NCI-H128 (cell line): ENCODE measurements around the gene ACP7.
"Not testable (repeated sequence)": the region's sequence is repeated elsewhere in the genome, so short reads cannot be mapped to it uniquely, and the experiment has no call there.

ENCODE experiments used
- DNase-seq: peaks from one replicate; lab custom pipeline; 2025; ENCODE audit not compliant: unreplicated experiment; lab: John Stamatoyannopoulos, UW

The ACP7 gene

GRCh38 chr19:39077323-39077722 lies 6.8 kb upstream of the ACP7 start:
- no peak for DNase-seq

GRCh38 chr19:39078436-39079200 lies 5.5 kb upstream of the ACP7 start:
- no peak for DNase-seq

- no peak for DNase-seq
These were observed 3.7 kb upstream of the ACP7 start for GRCh38 chr19:39080431-39080830.

GRCh38 chr19:39082167-39082566 lies 2.0 kb upstream of the ACP7 start:
- DNase-seq: no peak

GRCh38 chr19:39082745-39083598 lies 1.2 kb upstream of the ACP7 start:
- DNase-seq: no peak

GRCh38 chr19:39083599-39083982 lies 577 bp upstream of the ACP7 start:
- no peak for DNase-seq

GRCh38 chr19:39084732-39085080 lies 538 bp downstream of the ACP7 start:
- no peak for DNase-seq

- no peak for DNase-seq
These were observed 1.2 kb downstream of the ACP7 start for GRCh38 chr19:39085392-39085791.

- no peak for DNase-seq
These were observed 2.2 kb downstream of the ACP7 start for GRCh38 chr19:39086386-39086785.

GRCh38 chr19:39087907-39088686 lies 3.9 kb downstream of the ACP7 start:
- DNase-seq: no peak

GRCh38 chr19:39090016-39090415 lies 5.8 kb downstream of the ACP7 start:
- DNase-seq: not testable (repeated sequence)

- no peak for DNase-seq
These were observed 6.7 kb downstream of the ACP7 start for GRCh38 chr19:39090881-39091280.

- DNase-seq: not testable (repeated sequence)
These were observed 11.8 kb downstream of the ACP7 start for GRCh38 chr19:39095799-39096540.

GRCh38 chr19:39097299-39097698 lies 13.1 kb downstream of the ACP7 start:
- DNase-seq: no peak

GRCh38 chr19:39097721-39098120 lies 13.6 kb downstream of the ACP7 start:
- no peak for DNase-seq

GRCh38 chr19:39098365-39099269 lies 14.4 kb downstream of the ACP7 start:
- no peak for DNase-seq

- no peak for DNase-seq
These were observed 15.2 kb downstream of the ACP7 start for GRCh38 chr19:39099341-39099740.

- DNase-seq: no peak
These were observed 16.5 kb downstream of the ACP7 start for GRCh38 chr19:39100500-39101166.

GRCh38 chr19:39103151-39103550 lies 19.0 kb downstream of the ACP7 start:
- no peak for DNase-seq
